ENCODE measurements around the gene RBP2.

GRCh38 chr3:139491966-139492365 lies 15.7 kb upstream of the RBP2 start:
- TF ChIP-seq CTCF (IDR thresholded peaks at IDR 0.05) (no peak), POLR2A (IDR thresholded peaks at IDR 0.05) (no peak)

Data from uterus (tissue), 2 donors.